ENCODE measurements around the gene DDX6. TPM values are rescaled to one million over a fixed set of nuclear protein-coding genes. Genes with fewer than 3 reads are reported as not detected.
"Not testable (repeated sequence)": the region's sequence is repeated elsewhere in the genome, so short reads cannot be mapped to it uniquely, and the experiment has no call there.

Gene DDX6
- total RNA-seq, 4 donors from 2014 or later = 63.0 to 295 (median 118) TPM

GRCh38 chr11:118789501-118790356, 1.2 kb downstream of the DDX6 start:
- intact Hi-C loops (cut with DNase I; ENCODE audit: low total_unique reads) = no loop called here
- H3K27me3 ChIP-seq = no peaks in the 10 kb centered on the region
- H3K9me3 ChIP-seq = no peaks in the 10 kb centered on the region
- peak overlapping the region; percentile 65 to 78 for H3K4me3 ChIP-seq
- H3K4me1 ChIP-seq = no peaks in the 10 kb centered on the region
- TF ChIP-seq, protein P1, sequence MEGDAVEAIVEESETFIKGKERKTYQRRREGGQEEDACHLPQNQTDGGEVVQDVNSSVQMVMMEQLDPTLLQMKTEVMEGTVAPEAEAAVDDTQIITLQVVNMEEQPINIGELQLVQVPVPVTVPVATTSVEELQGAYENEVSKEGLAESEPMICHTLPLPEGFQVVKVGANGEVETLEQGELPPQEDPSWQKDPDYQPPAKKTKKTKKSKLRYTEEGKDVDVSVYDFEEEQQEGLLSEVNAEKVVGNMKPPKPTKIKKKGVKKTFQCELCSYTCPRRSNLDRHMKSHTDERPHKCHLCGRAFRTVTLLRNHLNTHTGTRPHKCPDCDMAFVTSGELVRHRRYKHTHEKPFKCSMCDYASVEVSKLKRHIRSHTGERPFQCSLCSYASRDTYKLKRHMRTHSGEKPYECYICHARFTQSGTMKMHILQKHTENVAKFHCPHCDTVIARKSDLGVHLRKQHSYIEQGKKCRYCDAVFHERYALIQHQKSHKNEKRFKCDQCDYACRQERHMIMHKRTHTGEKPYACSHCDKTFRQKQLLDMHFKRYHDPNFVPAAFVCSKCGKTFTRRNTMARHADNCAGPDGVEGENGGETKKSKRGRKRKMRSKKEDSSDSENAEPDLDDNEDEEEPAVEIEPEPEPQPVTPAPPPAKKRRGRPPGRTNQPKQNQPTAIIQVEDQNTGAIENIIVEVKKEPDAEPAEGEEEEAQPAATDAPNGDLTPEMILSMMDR (IDR thresholded peaks at IDR 0.05) = no peak
- TF ChIP-seq POLR2A (IDR thresholded peaks at IDR 0.05) = no peak
- H3K27ac ChIP-seq = peak overlapping the region; percentile 95 to 99
- no peaks in the 10 kb centered on the region for H3K36me3 ChIP-seq
- no peak for DNase-seq

- peak overlapping the region in 1 of 2 donors; percentile 34 for H3K27ac ChIP-seq
These were observed 4.3 kb downstream of the DDX6 start for GRCh38 chr11:118786657-118787056.

GRCh38 chr11:118785362-118785761, 5.6 kb downstream of the DDX6 start:
- Histone ChIP-seq H3K27me3 (no peaks in the 10 kb centered on the region), H3K4me3 (no peak overlapping the region), H3K4me1 (peaks cover 0 to 22% of the 10 kb centered on the region in 2 donors), H3K9me3 (no peaks in the 10 kb centered on the region), H3K36me3 (no peaks in the 10 kb centered on the region), H3K27ac (no peak overlapping the region)
- DNase-seq = no peak
- intact Hi-C loops (cut with DNase I; ENCODE audit: low total_unique reads) = no loop called here
- TF ChIP-seq, protein P1 (IDR thresholded peaks at IDR 0.05) = no peak
- TF ChIP-seq POLR2A (IDR thresholded peaks at IDR 0.05) = no peak

More at GRCh38 chr11:118786657-118787056, 4.3 kb downstream of the DDX6 start:
- no peaks in the 10 kb centered on the region for H3K9me3 ChIP-seq
- no peak for TF ChIP-seq POLR2A (IDR thresholded peaks at IDR 0.05)
- H3K4me3 ChIP-seq = no peak overlapping the region
- no peaks in the 10 kb centered on the region for H3K36me3 ChIP-seq
- DNase-seq = no peak
- H3K4me1 ChIP-seq = peaks cover 0 to 9% of the 10 kb centered on the region in 2 donors
- intact Hi-C loops (cut with DNase I; ENCODE audit: low total_unique reads) = no loop called here
- H3K27me3 ChIP-seq = no peaks in the 10 kb centered on the region

DNA sequence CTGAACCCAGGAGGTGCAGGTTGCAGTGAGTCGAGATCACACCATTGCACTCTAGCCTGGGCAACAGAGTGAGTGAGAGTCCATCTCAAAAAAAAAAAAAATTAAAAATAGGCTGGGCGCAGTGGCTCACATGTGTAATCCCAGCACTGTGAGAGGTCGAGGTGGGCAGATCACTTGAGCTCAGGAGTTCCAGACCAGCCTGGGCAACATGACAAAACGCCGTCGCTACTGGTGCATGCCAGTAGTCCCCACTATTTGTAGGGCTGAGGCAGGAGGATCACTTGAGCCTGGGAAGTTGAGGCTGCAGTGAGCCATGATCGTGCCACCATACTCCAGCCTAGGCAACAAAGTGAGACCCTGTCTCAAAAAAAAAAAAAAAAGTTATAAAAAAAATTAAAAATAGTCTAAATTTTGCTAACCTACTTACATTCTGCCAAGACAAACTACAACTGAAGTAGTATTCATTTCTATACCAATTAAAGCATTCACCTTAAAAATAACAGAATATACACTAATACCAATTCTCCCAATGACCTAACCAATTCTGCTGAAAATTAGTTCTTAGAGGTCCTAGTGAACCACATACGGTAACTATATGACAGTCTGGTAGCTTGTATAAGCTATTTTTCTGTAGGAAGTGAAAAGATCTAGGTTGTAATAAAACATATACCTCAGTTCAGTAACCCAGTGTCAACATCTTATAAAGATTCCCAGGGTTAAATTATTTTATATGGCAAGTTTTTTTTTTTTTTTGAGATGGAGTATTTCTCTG, 7.1 kb downstream of the DDX6 start:
- Histone ChIP-seq H3K36me3 (no peaks in the 10 kb centered on the region), H3K9me3 (no peaks in the 10 kb centered on the region), H3K4me1 (peaks cover 0 to 22% of the 10 kb centered on the region in 2 donors), H3K4me3 (no peak overlapping the region), H3K27me3 (no peaks in the 10 kb centered on the region), H3K27ac (no peak overlapping the region)
- no peak for DNase-seq
- TF ChIP-seq, protein P1 (IDR thresholded peaks at IDR 0.05) = no peak
- no peak for TF ChIP-seq POLR2A (IDR thresholded peaks at IDR 0.05)
- intact Hi-C loops (cut with DNase I; ENCODE audit: low total_unique reads) = no loop called here

DNA sequence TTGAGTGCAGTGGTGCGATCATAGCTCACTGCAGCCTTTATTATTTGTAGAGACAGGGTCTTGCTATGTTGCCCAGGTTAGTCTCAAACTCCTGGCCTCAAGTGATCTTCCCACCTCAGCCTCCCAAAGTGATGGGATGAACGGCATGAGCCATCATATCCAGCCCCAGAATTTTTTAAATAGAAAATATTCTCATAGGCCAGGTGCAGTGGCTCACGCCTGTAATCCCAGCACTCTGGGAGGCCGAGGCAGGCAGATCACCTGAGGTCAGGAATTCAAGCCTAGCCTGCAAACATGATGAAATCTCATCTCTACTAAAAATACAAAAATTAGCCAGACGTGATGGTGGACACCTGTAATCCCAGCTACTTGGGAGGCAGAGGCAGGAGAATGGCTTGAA, 7.6 kb downstream of the DDX6 start:
- not testable (repeated sequence) for H3K27ac ChIP-seq

GRCh38 chr11:118778898-118779297, 12.1 kb downstream of the DDX6 start:
- Histone ChIP-seq H3K36me3 (no peaks in the 10 kb centered on the region), H3K9me3 (no peaks in the 10 kb centered on the region), H3K4me1 (peaks cover under 1 to 22% of the 10 kb centered on the region in 2 donors), H3K4me3 (no peak overlapping the region), H3K27ac (no peak overlapping the region), H3K27me3 (no peaks in the 10 kb centered on the region)
- no peak for DNase-seq
- no peak for TF ChIP-seq POLR2A (IDR thresholded peaks at IDR 0.05)
- TF ChIP-seq, protein P1 (IDR thresholded peaks at IDR 0.05) = no peak
- intact Hi-C loops (cut with DNase I; ENCODE audit: low total_unique reads) = no loop called here

More for the DNA sequence above, 7.6 kb downstream of the DDX6 start:
- H3K27me3 ChIP-seq; H3K36me3 ChIP-seq; H3K4me3 ChIP-seq; DNase-seq; intact Hi-C loops (cut with DNase I; ENCODE audit: low total_unique reads); H3K9me3 ChIP-seq: not testable (repeated sequence)
- H3K4me1 ChIP-seq = peaks cover 0 to 22% of the 10 kb centered on the region in 2 donors

Measured in uterus (tissue), 4 donors.